ENCODE results near the gene MACROD2. TPM values are rescaled to one million over a fixed set of nuclear protein-coding genes. Genes with fewer than 3 reads are reported as not detected.

MACROD2 gene
- total and polyA plus RNA-seq, 7 donors, result 0.20 to 4.8 (median 0.87) TPM

DNA sequence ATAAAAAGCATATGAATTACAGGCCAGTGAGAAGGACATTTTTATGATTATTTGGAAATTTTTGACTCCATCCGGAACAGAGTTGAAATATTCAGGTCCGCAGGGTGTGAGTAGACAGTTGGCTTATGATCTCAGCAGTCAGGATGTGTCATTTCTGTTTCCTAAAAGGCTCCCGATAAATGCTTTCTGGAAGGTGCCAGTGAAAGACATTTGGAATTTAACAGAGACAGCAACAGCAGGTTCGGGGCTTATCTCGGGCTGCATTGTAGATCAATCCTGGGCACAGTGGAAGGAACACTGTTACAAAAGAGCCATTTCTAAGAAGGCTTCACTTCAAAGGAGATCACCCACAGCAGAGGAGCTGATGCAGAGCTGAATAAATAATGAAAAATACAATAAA, 1643.5 kb downstream of the MACROD2 start:
- DNase-seq (no peak), ATAC-seq (no peak)
- 45 to 59% (median 50%) methylated on average over 5 of the region's 5 CpGs for WGBS, 3 donors
- H3K4me3 ChIP-seq, result no peak overlapping the region
- no peaks in the 10 kb centered on the region for H3K36me3 ChIP-seq (ENCODE audit: insufficient read depth in 1 of 2, low read depth in 1 of 2)
- H3K27me3 ChIP-seq (ENCODE audit: insufficient read depth in 3 of 3, low read length in 2 of 3), result no peaks in the 10 kb centered on the region
- intact Hi-C loops (cut with DNase I), result no loop called here
- H3K4me1 ChIP-seq, result no peaks in the 10 kb centered on the region
- no peaks in the 10 kb centered on the region for H3K9me3 ChIP-seq
- no peak overlapping the region for H3K27ac ChIP-seq
- TF ChIP-seq, protein P1, sequence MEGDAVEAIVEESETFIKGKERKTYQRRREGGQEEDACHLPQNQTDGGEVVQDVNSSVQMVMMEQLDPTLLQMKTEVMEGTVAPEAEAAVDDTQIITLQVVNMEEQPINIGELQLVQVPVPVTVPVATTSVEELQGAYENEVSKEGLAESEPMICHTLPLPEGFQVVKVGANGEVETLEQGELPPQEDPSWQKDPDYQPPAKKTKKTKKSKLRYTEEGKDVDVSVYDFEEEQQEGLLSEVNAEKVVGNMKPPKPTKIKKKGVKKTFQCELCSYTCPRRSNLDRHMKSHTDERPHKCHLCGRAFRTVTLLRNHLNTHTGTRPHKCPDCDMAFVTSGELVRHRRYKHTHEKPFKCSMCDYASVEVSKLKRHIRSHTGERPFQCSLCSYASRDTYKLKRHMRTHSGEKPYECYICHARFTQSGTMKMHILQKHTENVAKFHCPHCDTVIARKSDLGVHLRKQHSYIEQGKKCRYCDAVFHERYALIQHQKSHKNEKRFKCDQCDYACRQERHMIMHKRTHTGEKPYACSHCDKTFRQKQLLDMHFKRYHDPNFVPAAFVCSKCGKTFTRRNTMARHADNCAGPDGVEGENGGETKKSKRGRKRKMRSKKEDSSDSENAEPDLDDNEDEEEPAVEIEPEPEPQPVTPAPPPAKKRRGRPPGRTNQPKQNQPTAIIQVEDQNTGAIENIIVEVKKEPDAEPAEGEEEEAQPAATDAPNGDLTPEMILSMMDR (IDR thresholded peaks at IDR 0.05), result no peak

DNA sequence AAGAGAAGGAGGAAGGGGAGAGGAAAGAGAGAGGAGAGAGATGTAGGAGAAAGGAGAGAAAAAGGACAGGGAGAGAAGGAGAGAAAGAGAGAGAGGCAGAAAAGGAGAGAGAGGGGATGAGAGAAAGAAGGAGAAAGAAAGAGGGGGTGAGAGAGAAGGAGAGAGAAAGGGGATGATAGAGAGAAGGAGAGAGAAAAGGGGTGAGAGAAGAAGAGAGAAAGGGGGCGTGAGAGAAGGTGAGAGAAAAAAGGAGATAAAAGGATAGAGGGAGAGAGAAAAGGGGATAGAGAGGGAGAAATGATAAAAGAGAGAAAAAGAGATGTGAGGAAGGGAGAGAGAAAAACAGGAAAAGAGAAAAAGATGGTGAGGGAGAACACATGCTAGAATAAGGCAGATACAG, 1644.5 kb downstream of the MACROD2 start:
- WGBS, 3 donors, result 96 to 100% (median 97%) methylated on average over 1 of the region's 1 CpG
- Histone ChIP-seq H3K27me3 (ENCODE audit: insufficient read depth in 3 of 3, low read length in 2 of 3) (no peaks in the 10 kb centered on the region), H3K4me1 (no peaks in the 10 kb centered on the region), H3K4me3 (no peak overlapping the region), H3K36me3 (ENCODE audit: insufficient read depth in 1 of 2, low read depth in 1 of 2) (no peaks in the 10 kb centered on the region), H3K27ac (no peak overlapping the region), H3K9me3 (no peaks in the 10 kb centered on the region)
- TF ChIP-seq, protein P1 (IDR thresholded peaks at IDR 0.05), result no peak
- intact Hi-C loops (cut with DNase I), result no loop called here
- DNase-seq, result no peak
- no peak for ATAC-seq

DNA sequence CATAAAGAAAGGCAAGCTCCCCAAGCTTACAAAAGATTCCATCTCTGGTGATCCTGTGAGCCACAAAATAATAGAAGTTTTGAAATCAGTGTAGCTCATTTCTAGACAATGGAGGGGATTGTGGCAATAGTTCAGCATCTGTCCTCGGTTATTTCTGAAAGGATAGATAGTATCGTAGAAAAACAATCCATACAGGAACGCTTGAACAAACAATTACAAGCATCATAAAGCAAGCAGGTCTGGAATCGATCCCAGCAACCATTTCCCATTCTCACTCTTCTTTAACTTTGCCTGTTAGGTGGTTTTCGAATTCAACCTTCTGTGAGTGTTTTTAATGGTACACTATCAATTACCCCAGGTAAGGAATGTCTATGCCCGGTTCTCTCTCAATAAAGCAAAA, 1646.8 kb downstream of the MACROD2 start:
- Histone ChIP-seq H3K27me3 (ENCODE audit: insufficient read depth in 3 of 3, low read length in 2 of 3) (no peaks in the 10 kb centered on the region), H3K4me3 (no peak overlapping the region), H3K4me1 (no peaks in the 10 kb centered on the region), H3K36me3 (ENCODE audit: insufficient read depth in 1 of 2, low read depth in 1 of 2) (no peaks in the 10 kb centered on the region), H3K27ac (no peak overlapping the region), H3K9me3 (no peaks in the 10 kb centered on the region)
- TF ChIP-seq, protein P1 (IDR thresholded peaks at IDR 0.05), result no peak
- ATAC-seq, result no peak
- intact Hi-C loops (cut with DNase I), result no loop called here
- WGBS, 3 donors, result 73 to 77% (median 77%) methylated on average over 6 of the region's 6 CpGs
- DNase-seq, result no peak

DNA sequence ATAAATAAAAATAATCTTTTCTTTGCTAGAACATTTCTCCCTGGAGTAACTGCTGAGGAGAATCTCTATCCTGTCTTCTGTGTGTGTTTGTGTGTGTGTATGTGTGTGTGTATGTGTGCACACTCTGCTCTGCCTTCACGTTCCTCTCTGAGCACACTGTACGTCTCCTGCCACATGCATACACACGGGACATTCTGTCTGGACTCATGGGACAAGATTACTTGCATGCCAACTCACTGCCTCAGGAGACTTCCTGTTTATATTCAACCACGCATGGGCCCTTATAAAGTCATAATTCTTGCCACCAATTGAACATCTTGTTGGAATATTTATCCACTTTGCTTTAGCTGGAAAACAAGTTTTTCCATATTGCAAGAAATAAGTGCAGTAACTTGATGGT, 1647.4 kb downstream of the MACROD2 start:
- Histone ChIP-seq H3K9me3 (no peaks in the 10 kb centered on the region), H3K27ac (no peak overlapping the region), H3K27me3 (ENCODE audit: insufficient read depth in 3 of 3, low read length in 2 of 3) (no peaks in the 10 kb centered on the region), H3K4me1 (no peaks in the 10 kb centered on the region), H3K4me3 (no peak overlapping the region), H3K36me3 (ENCODE audit: insufficient read depth in 1 of 2, low read depth in 1 of 2) (no peaks in the 10 kb centered on the region)
- WGBS, 3 donors, result 53 to 59% (median 54%) methylated on average over 4 of the region's 4 CpGs
- ATAC-seq, result no peak
- no peak for DNase-seq
- TF ChIP-seq, protein P1 (IDR thresholded peaks at IDR 0.05), result no peak
- intact Hi-C loops (cut with DNase I), result no loop called here

DNA sequence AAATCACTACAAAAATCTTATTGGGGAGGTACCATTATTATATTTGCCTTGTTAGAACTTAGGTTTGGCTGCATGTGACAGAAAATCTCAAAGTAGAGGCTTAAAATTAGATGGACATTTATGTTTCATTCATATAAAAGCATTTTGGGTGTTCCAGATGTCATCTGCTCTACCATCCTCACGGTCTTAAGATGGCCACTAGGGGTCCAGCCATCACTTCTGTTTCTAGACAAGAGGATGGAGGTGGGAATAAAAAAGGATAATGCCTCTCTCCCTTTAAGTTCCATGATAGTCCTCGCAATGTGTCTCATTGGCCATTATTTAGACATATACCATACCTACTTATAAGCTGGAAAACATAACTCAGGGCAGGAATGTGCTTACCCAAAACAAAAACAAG, 1648.4 kb downstream of the MACROD2 start:
- no peak for ATAC-seq
- no peaks in the 10 kb centered on the region for H3K4me1 ChIP-seq
- WGBS, 3 donors, result 50 to 93% (median 89%) methylated on average over 2 of the region's 2 CpGs

More for the DNA sequence above, 1648.4 kb downstream of the MACROD2 start:
- no peak for DNase-seq
- intact Hi-C loops (cut with DNase I), result no loop called here
- Histone ChIP-seq H3K27me3 (ENCODE audit: insufficient read depth in 3 of 3, low read length in 2 of 3) (no peaks in the 10 kb centered on the region), H3K36me3 (ENCODE audit: insufficient read depth in 1 of 2, low read depth in 1 of 2) (no peaks in the 10 kb centered on the region), H3K27ac (no peak overlapping the region), H3K9me3 (no peaks in the 10 kb centered on the region), H3K4me3 (no peak overlapping the region)
- TF ChIP-seq, protein P1 (IDR thresholded peaks at IDR 0.05), result peak; percentile 13

Measured in psoas muscle (tissue), 8 donors.